H1 (cell line): ENCODE measurements around the gene OR2A14. TPM values are rescaled to one million over a fixed set of nuclear protein-coding genes. Genes with fewer than 3 reads are reported as not detected.

Experiments used
- CTCF ChIA-PET: fragments of 300-600 bp; sonication (Branson Sonifier 250); formaldehyde crosslinking; loops from one replicate; lab custom pipeline; 2021; ENCODE audit not compliant: partially characterized antibody; lab: Charles Lee
- POLR2A ChIA-PET: fragments of 300-600 bp; sonication (Branson Sonifier 250); formaldehyde crosslinking; loops from one replicate; lab custom pipeline; 2021; ENCODE audit warnings: inconsistent platforms; ENCODE audit not compliant: partially characterized antibody; lab: Charles Lee
- DNase-seq, 2 experiments: peaks; one replicate each; pipeline versions ENCODE4 v3.0.0 to v3.0.0-alpha.2; 2010 to 2022; ENCODE audit warnings: low spot score in 2 of 2, low read depth in 1 of 2, mixed read lengths in 1 of 2
- FAIRE-seq: peaks from 2 replicates; lab custom pipeline; 2011; peaks lifted over from hg19 to GRCh38; lab: Jason Lieb, UNC
- H2AFZ ChIP-seq: 2 replicates; pipeline ENCODE4 v1.8.1; 2012; ENCODE audit warnings: low read length, inconsistent platforms
- H2AK5ac ChIP-seq: 2 replicates; pipeline ENCODE4 v1.6.1; 2013; ENCODE audit warnings: low read depth, low read length
- H2BK120ac ChIP-seq: replicated peaks from 2 replicates; pipeline ENCODE3; 2013; ENCODE audit warnings: low read depth, low read length, inconsistent platforms
- H2BK12ac ChIP-seq: 2 replicates; pipeline ENCODE4 v1.6.1; 2013; ENCODE audit warnings: low read depth, low read length
- H2BK15ac ChIP-seq: 2 replicates; pipeline ENCODE4 v1.6.1; 2013; ENCODE audit warnings: low read length
- H2BK20ac ChIP-seq: 2 replicates; pipeline ENCODE4 v1.6.1; 2013; ENCODE audit warnings: low read length
- H2BK5ac ChIP-seq: 2 replicates; pipeline ENCODE4 v1.6.1; 2013; ENCODE audit warnings: low read depth, low read length
- H3K14ac ChIP-seq: 2 replicates; pipeline ENCODE4 v1.6.1; 2013; ENCODE audit warnings: inconsistent platforms; ENCODE audit not compliant: insufficient read length
- H3K18ac ChIP-seq: 2 replicates; pipeline ENCODE4 v1.6.1; 2013; ENCODE audit warnings: low read length; ENCODE audit errors: extremely low read depth
- H3K23ac ChIP-seq: 2 replicates; pipeline ENCODE4 v1.6.1; 2013; ENCODE audit warnings: inconsistent platforms; ENCODE audit not compliant: insufficient read length
- H3K23me2 ChIP-seq: 2 replicates; pipeline ENCODE4 v1.6.1; 2013; ENCODE audit warnings: low read depth, low read length
- H3K27ac ChIP-seq: 2 replicates; pipeline ENCODE4 v1.6.1; 2011; ENCODE audit warnings: low read depth, low read length, inconsistent platforms
- H3K27me3 ChIP-seq, 4 experiments: replicated peaks in 1 of 4; 1 replicate in 1 of 4; 2 replicates in 3 of 4; pipeline versions ENCODE4 v1.6.1 to v1.8.1; 2011 to 2013; ENCODE audit warnings: low read length in 3 of 4, mild to moderate bottlenecking in 3 of 4, inconsistent platforms in 2 of 4, mixed read lengths in 2 of 4, moderate library complexity in 1 of 4; ENCODE audit not compliant: control insufficient read depth in 3 of 4, insufficient read depth in 3 of 4; ENCODE audit errors: extremely low read depth in 1 of 4
- H3K36me3 ChIP-seq, 4 experiments: 2 replicates each; pipeline versions ENCODE4 v1.6.1 to v1.8.1; 2011 to 2013; ENCODE audit warnings: mild to moderate bottlenecking in 4 of 4, low read length in 3 of 4, moderate library complexity in 2 of 4, control low read depth in 1 of 4, inconsistent platforms in 1 of 4; ENCODE audit not compliant: insufficient read depth in 4 of 4, control insufficient read depth in 2 of 4
- H3K4ac ChIP-seq: replicated peaks from 2 replicates; pipeline ENCODE3; 2013; ENCODE audit warnings: low read length, low read depth, mixed read lengths, inconsistent platforms; ENCODE audit not compliant: insufficient read length
- H3K4me1 ChIP-seq, 4 experiments: replicated peaks in 1 of 4; 1 replicate in 1 of 4; 2 replicates in 3 of 4; pipeline versions ENCODE4 v1.6.1 to v1.8.1; 2011 to 2013; ENCODE audit warnings: low read length in 3 of 4, inconsistent platforms in 2 of 4, mixed read lengths in 1 of 4; ENCODE audit not compliant: insufficient read depth in 4 of 4, control insufficient read depth in 3 of 4
- H3K4me2 ChIP-seq, 2 experiments: 2 replicates each; pipeline versions ENCODE4 v1.6.1 to v1.8.1; 2011 to 2013; ENCODE audit warnings: low read depth in 2 of 2, low read length in 2 of 2, control low read depth in 1 of 2, inconsistent platforms in 1 of 2, mild to moderate bottlenecking in 1 of 2; ENCODE audit not compliant: insufficient read depth in 1 of 2
- H3K4me3 ChIP-seq, 4 experiments: fragments of 200-600, 300-600 bp in 1 of 4; sonication (generic), shearing (Covaris generic), sonication (Bioruptor Twin) in 1 of 4; 2 replicates each; pipeline versions ENCODE4 v1.5.1 to v1.8.1; 2011 to 2016; ENCODE audit warnings: low read length in 4 of 4, low read depth in 3 of 4, control low read depth in 2 of 4, inconsistent platforms in 2 of 4, mild to moderate bottlenecking in 2 of 4, mixed read lengths in 1 of 4, moderate library complexity in 1 of 4; ENCODE audit not compliant: insufficient read depth in 2 of 4; ENCODE audit errors: extremely low read depth in 1 of 4
- H3K56ac ChIP-seq: replicated peaks from 2 replicates; pipeline ENCODE3; 2013; ENCODE audit warnings: low read depth, mild to moderate bottlenecking, mixed read lengths, low read length, inconsistent platforms; ENCODE audit not compliant: insufficient read length
- H3K79me1 ChIP-seq: 2 replicates; pipeline ENCODE4 v1.6.1; 2013; ENCODE audit warnings: low read depth, low read length, control low read depth
- H3K79me2 ChIP-seq, 2 experiments: 2 replicates each; pipeline versions ENCODE4 v1.6.1 to v1.8.1; 2012 to 2013; ENCODE audit warnings: low read length in 2 of 2, mild to moderate bottlenecking in 2 of 2, inconsistent platforms in 1 of 2; ENCODE audit not compliant: insufficient read depth in 2 of 2, control insufficient read depth in 1 of 2
- H3K9ac ChIP-seq, 4 experiments: replicated peaks in 1 of 4; 1 replicate in 1 of 4; 2 replicates in 3 of 4; pipeline versions ENCODE4 v1.6.1 to v1.8.1; 2011 to 2013; ENCODE audit warnings: low read depth in 3 of 4, low read length in 3 of 4, control low read depth in 2 of 4, mild to moderate bottlenecking in 2 of 4, moderate library complexity in 2 of 4, inconsistent platforms in 1 of 4; ENCODE audit errors: extremely low read depth in 1 of 4
- H3K9me3 ChIP-seq, 2 experiments: 2 replicates each; pipeline versions ENCODE4 v1.6.1 to v1.8.1; 2012 to 2013; ENCODE audit warnings: mild to moderate bottlenecking in 2 of 2, moderate library complexity in 2 of 2, control low read depth in 1 of 2, inconsistent platforms in 1 of 2, low read depth in 1 of 2, low read length in 1 of 2, mixed read lengths in 1 of 2; ENCODE audit not compliant: insufficient read depth in 2 of 2
- H4K20me1 ChIP-seq, 2 experiments: replicated peaks in 1 of 2; 2 replicates each; pipeline versions ENCODE3 to v1.8.1; 2011 to 2013; ENCODE audit warnings: inconsistent platforms in 2 of 2, low read length in 2 of 2, mild to moderate bottlenecking in 1 of 2; ENCODE audit not compliant: insufficient read depth in 2 of 2, control insufficient read depth in 1 of 2
- H4K5ac ChIP-seq: 2 replicates; pipeline ENCODE4 v1.6.1; 2013; ENCODE audit warnings: low read length, low read depth, mixed read lengths, inconsistent platforms; ENCODE audit not compliant: insufficient read length
- H4K8ac ChIP-seq: 2 replicates; pipeline ENCODE4 v1.8.0; 2013; ENCODE audit warnings: mild to moderate bottlenecking, moderate library complexity, low read length, inconsistent platforms; ENCODE audit not compliant: insufficient read depth; ENCODE audit errors: extremely low read depth
- H4K91ac ChIP-seq: replicated peaks from 2 replicates; pipeline ENCODE3; 2013; ENCODE audit warnings: low read length, mixed read lengths, inconsistent platforms; ENCODE audit not compliant: insufficient read length
- ATF2 ChIP-seq: IDR thresholded peaks from 2 replicates; pipeline ENCODE4 v1.6.1; 2012; ENCODE audit warnings: low read length, inconsistent platforms
- BRCA1 ChIP-seq: IDR thresholded peaks from 2 replicates; pipeline ENCODE4 v1.6.1; 2012; ENCODE audit warnings: low read depth, low read length, improper control_type of control experiment
- CHD2 ChIP-seq: IDR thresholded peaks from 2 replicates; pipeline ENCODE4 v1.6.1; 2012; ENCODE audit warnings: low read length, improper control_type of control experiment
- CTBP2 ChIP-seq: IDR thresholded peaks from 2 replicates; pipeline ENCODE4 v1.7.0; 2011; ENCODE audit warnings: borderline replicate concordance, mild to moderate bottlenecking, moderate library complexity, mixed read lengths, low read length; ENCODE audit not compliant: insufficient read depth, insufficient read length
- CTCF ChIP-seq, 3 experiments: IDR thresholded peaks; 1 replicate in 2 of 3; 2 replicates in 1 of 3; pipeline versions ENCODE4 v1.5.1 to v1.6.1; 2011; ENCODE audit warnings: low read length in 3 of 3, mild to moderate bottlenecking in 3 of 3, inconsistent platforms in 2 of 3, low read depth in 1 of 3, moderate library complexity in 1 of 3; ENCODE audit not compliant: insufficient read depth in 1 of 3; ENCODE audit errors: control extremely low read depth in 1 of 3
- EZH2 ChIP-seq: fragments of 200-600 bp; sonication (generic); IDR thresholded peaks from 2 replicates; pipeline ENCODE4 v1.7.1; 2012; ENCODE audit warnings: low read depth, mild to moderate bottlenecking, moderate library complexity, low read length, inconsistent platforms; ENCODE audit not compliant: severe bottlenecking
- FOSL1 ChIP-seq: IDR thresholded peaks from 2 replicates; pipeline ENCODE4 v1.6.1; 2011; ENCODE audit warnings: mild to moderate bottlenecking, low read depth, low read length, moderate library complexity; ENCODE audit not compliant: insufficient read depth
- GABPA ChIP-seq: IDR thresholded peaks from 2 replicates; pipeline ENCODE4 v1.6.1; 2011; ENCODE audit warnings: mild to moderate bottlenecking, low read length, moderate library complexity, borderline replicate concordance; ENCODE audit not compliant: insufficient read depth
- POLR2AphosphoS5 ChIP-seq: IDR thresholded peaks from 2 replicates; pipeline ENCODE4 v1.6.1; 2011; ENCODE audit warnings: low read depth, low read length
- TBP ChIP-seq: IDR thresholded peaks from 2 replicates; pipeline ENCODE4 v1.6.1; 2011; ENCODE audit warnings: low read depth, low read length, improper control_type of control experiment
- WGBS, 2 experiments: shearing (Covaris generic) in 1 of 2; methylation state at CpG; one replicate each; pipeline versions ENCODE4 v1.1.6 to v1.1.7; 2013 to 2015; ENCODE audit warnings: low lambda C conversion rate in 2 of 2, mixed read lengths in 2 of 2, inconsistent platforms in 1 of 2, low coverage in 1 of 2, missing lambda C conversion rate in 1 of 2; ENCODE audit not compliant: insufficient replicate concordance in 2 of 2, insufficient coverage in 1 of 2, insufficient read length in 1 of 2; ENCODE audit errors: extremely low coverage in 1 of 2, missing lambda C conversion rate in 1 of 2; 5-methylcytosine and 5-hydroxymethylcytosine counted together
- polyA plus RNA-seq, 7 experiments: library from polyadenylated mRNA; depleted of rRNA in 3 of 7; stranded (reverse) in 5 of 7; unstranded in 2 of 7; fragments of >200 nt in 5 of 7; fragments of 200-250 nt in 2 of 7; gene quantifications; 1 replicate in 5 of 7; 2 replicates in 1 of 7; 4 replicates in 1 of 7; pipeline versions ENCODE4 v1.2.1 to v1.2.3, GENCODE V29; 2011 to 2013; ENCODE audit warnings: missing spikeins in 2 of 7, mixed read lengths in 2 of 7
- total RNA-seq: library from RNA; stranded (reverse); fragmentation: NEBNext Ultra II Directional; extraction: Animal tissue kit (Norgen Biotek cat#: 25700); gene quantifications from 2 replicates; pipeline ENCODE4 v1.2.1, GENCODE V29; 2021

Gene OR2A14
- total and polyA plus RNA-seq, 2 of the 8 experiments (the other 6 are each of a cell fraction or from before 2014, with no cell fraction given): not detected

- no peak overlapping the region for H3K18ac ChIP-seq
- TF ChIP-seq CHD2 (no peak), CTCF (IDR thresholded peaks at IDR 0.05; ENCODE audit: control extremely low read depth in 1 of 3, insufficient read depth in 1 of 3, low read depth in 1 of 3, low read length in 3 of 3) (no peak), FOSL1 (no peak), TBP (no peak), POLR2AphosphoS5 (no peak), GABPA (no peak), EZH2 (no peak), BRCA1 (no peak), CTBP2 (no peak), ATF2 (no peak)
These were observed 35.9 kb downstream of the OR2A14 start for GRCh38 chr7:144158861-144159260.

More at GRCh38 chr7:144158861-144159260, 35.9 kb downstream of the OR2A14 start:
- H3K23me2 ChIP-seq: no peaks in the 10 kb centered on the region
- no peak overlapping the region for H3K14ac ChIP-seq
- CTCF ChIA-PET: interaction anchor here (0.6 kb wide), 1 partner anchor 1971 kb away, joined by 3 read pairs; no protein-coding TSS in a partner anchor
- no peaks in the 10 kb centered on the region; a peak in 1 of 7 replicates for H3K27me3 ChIP-seq
- no peak for DNase-seq
- H3K79me2 ChIP-seq: no peaks in the 10 kb centered on the region
- H2BK120ac ChIP-seq: no peak overlapping the region
- H2AK5ac ChIP-seq: no peak overlapping the region
- no peak overlapping the region for H2BK15ac ChIP-seq
- H3K9me3 ChIP-seq: no peaks in the 10 kb centered on the region
- no peak overlapping the region for H3K4me3 ChIP-seq
- H3K4me1 ChIP-seq: no peaks in the 10 kb centered on the region
- no peak overlapping the region for H2AFZ ChIP-seq
- H3K27ac ChIP-seq: no peak overlapping the region
- no peak overlapping the region for H4K5ac ChIP-seq
- H3K4me2 ChIP-seq: no peak overlapping the region
- POLR2A ChIA-PET: no interaction called here
- H3K4ac ChIP-seq: no peak overlapping the region
- no peak overlapping the region for H3K23ac ChIP-seq
- no peak overlapping the region for H4K8ac ChIP-seq
- H3K79me1 ChIP-seq: no peaks in the 10 kb centered on the region
- no peak overlapping the region for H3K9ac ChIP-seq
- WGBS, 2 experiments: 91% methylated on average over 1 of the region's 1 CpG; no CpG with 5 or more reads in 1 of the 2 experiments
- H2BK12ac ChIP-seq: no peak overlapping the region
- no peak overlapping the region for H4K91ac ChIP-seq
- H2BK20ac ChIP-seq: no peak overlapping the region
- H4K20me1 ChIP-seq: no peaks in the 10 kb centered on the region
- H3K56ac ChIP-seq: no peak overlapping the region
- H3K36me3 ChIP-seq: no peaks in the 10 kb centered on the region
- no peak overlapping the region for H2BK5ac ChIP-seq
- no peak for FAIRE-seq
